PFSK-1 (cell line): Measurements from ENCODE around the gene TOMM70.

Experiments
- FOXP2 ChIP-seq: optimal IDR thresholded peaks from 2 replicates; pipeline ENCODE3; 2011; ENCODE audit warnings: borderline replicate concordance, control low read depth, inconsistent platforms; ENCODE audit not compliant: insufficient read depth; ENCODE audit errors: extremely low read length, extremely low read depth
- POLR2AphosphoS5 ChIP-seq: IDR thresholded peaks from 2 replicates; pipeline ENCODE4 v1.6.1; 2012; ENCODE audit warnings: low read depth, mild to moderate bottlenecking, control low read depth, low read length, moderate library complexity
- TAF1 ChIP-seq: IDR thresholded peaks from 2 replicates; pipeline ENCODE4 v1.6.1; 2012; ENCODE audit warnings: low read length, control low read depth, borderline replicate concordance; ENCODE audit not compliant: insufficient read depth

DNA sequence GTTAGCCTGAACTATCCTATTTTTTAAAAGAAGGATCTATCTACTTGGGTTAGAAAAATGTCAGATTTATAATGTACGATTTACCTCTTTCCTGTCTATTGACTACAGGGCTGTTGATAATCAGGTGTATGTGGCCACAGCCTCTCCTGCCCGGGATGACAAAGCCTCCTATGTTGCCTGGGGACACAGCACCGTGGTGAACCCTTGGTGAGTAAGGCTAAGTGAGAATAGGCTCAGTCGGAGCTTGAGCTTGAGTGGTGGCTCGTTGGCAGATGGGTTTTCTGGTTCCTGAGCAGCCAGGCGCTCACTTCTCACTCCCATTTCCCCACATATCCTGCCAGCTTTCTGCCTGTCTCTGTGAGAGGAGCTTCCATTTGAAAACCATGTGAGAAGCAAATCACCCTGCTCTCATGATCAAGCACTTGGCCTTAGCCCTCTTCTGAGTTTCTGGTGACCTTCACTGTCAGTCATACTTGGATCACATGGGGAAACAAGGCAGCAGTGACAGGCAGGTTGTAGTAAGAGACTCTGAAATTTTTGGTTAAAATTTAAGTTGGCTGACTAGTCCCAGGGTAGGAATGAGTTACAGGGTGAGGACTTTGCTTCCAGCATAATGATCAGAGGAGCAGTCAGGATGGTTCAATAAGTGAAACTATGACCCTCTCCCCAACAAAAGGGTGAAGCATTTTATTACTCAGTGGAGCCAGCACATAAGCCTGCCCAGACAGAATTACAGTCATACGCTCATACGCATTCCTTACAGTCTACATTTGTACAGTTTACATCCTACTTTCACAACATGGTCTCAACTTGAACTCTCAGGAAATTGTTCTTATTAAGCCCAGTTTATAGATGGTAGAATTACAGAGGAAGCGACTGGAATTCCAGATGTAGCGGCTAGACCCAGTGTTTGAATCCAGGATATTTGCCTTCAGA lies 48.3 kb downstream of the TOMM70 start:
- TF ChIP-seq POLR2AphosphoS5: no peak
- no peak for TF ChIP-seq TAF1
- no peak for TF ChIP-seq FOXP2
